DMS153 (cell line): ENCODE results near the gene CALML4.
"Not testable (repeated sequence)": the region's sequence is repeated elsewhere in the genome, so short reads cannot be mapped to it uniquely, and the experiment has no call there.

Source experiments
- DNase-seq: peaks from one replicate; lab custom pipeline; 2025; lab: John Stamatoyannopoulos, UW

The CALML4 gene

GRCh38 chr15:68204776-68205557, at the start of gene CALML4:
TSS of gene CALML4 (minus strand) at chr15:68205332. CDS start at chr15:68205247, 85 bp downstream.
- DNase-seq = peak; percentile 42

GRCh38 chr15:68252925-68253534, 47.9 kb upstream of the CALML4 start:
- DNase-seq = peak; percentile 59

- DNase-seq = no peak
Measured at GRCh38 chr15:68249058-68249713, 44.1 kb upstream of the CALML4 start.

DNA sequence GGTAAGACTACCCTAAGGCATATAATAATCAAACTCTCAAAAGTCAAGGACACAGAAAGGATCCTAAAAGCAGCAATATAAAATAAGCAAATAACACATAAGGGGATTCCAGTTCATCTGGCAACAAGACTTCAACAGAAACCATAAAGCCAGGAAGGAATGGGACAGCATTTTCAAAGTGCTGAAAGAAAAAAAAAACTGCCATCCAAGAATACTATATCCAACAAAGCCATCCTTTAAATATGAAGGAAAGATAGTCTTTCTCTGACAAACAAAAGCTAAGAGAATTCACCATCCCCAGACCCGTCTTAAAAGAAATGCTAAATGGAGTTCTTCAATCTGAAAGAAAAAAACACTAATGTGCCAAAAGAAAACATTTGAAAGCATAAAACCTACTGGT, 39.1 kb upstream of the CALML4 start:
- DNase-seq = no peak

GRCh38 chr15:68241088-68241935, 36.2 kb upstream of the CALML4 start:
- no peak for DNase-seq

DNA sequence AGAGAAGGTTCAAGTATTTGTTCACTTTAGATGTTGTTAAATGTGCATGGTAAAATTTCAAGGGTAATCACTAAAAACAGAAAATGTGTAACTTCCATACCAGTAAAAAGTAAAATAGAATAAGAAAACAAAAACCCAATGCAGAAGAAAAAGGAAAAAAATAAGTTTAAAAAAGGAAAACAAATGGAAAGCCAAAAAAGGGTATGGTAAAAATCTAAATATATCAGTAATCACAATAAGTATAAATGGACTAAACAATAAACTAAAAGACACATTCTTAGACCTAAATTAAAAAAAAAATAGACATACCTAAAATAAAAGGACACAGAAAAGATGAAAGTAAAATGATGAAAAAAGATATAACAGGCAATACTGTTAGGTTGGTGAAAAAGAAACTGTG, 33.9 kb upstream of the CALML4 start:
- no peak for DNase-seq

DNA sequence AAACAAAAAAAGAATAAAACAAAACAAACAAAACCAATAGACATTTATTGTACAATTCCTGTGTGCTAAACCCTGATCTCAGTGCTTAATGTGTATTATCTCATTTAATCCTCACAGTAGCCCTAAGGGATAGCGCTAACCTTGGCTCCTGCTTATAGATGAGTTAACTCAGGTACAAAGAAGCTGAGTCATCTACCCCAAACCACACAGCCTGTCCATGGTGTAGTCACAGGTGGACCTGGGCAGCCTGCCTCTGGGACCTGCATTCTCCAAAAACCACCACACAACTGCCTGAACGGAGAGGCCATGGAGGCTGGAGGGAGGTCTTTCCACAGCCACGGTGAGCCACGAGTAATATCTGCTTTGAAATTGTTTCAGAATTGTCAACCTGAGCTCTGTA, 29.9 kb upstream of the CALML4 start:
- no peak for DNase-seq

- not testable (repeated sequence) for DNase-seq
Measured at GRCh38 chr15:68234520-68234919, 29.4 kb upstream of the CALML4 start.

- DNase-seq = no peak
Measured at GRCh38 chr15:68234060-68234459, 28.9 kb upstream of the CALML4 start.

DNA sequence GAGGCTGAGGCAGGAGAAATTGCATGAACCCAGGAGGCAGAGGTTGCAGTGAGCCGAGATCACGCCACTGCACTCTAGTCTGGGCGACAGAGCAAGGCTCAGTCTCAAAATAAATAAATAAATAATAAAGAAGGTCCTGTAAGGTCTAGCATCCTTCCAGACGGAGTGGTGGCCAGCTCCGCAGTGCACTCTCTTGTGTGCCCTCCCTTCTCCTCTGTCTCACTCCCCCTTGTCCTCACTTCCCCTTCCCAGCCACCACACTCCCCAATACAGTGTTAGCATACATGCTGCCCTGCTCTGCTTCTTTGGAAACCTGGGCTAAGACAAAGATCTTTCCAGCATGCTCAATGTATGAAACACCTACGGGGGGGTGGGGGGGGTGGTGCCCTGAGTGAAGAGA, 27.8 kb upstream of the CALML4 start:
- no peak for DNase-seq

- no peak for DNase-seq
Measured at GRCh38 chr15:68232449-68232848, 27.3 kb upstream of the CALML4 start.

DNA sequence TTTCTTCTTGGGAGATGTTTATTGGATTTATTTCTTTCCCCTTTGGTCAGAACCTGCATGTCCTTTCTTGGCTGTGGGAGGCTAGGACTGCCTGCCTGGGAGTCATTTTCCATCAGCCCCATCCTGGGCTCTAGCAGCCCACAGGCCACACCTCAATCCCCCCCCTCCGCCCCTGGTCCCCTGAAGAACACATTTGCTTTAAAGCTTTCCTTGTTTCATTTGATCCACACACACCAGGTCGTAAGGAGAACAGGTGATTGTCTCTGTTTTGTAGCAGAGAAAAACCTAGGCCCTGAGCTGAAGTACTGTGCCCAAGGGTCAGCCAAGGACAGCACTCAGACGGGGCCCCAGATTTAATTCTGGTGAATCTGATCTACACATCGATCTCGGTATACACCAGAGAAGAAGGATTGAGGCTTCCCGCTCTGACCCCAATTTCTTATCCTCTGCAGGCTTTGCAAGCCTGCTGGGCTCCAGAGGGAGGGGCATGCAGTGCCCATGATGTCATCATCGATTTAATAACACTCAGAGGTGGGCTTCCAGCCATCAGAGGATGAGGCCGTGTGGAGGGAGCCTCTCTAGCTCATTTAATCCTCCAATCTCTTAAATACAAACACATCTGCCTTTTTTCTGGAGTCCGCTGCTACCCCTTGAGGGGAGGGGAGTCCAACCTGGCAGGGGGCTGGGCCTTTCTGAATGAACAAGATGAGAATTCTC, 26.1 kb upstream of the CALML4 start:
- DNase-seq = no peak

DNA sequence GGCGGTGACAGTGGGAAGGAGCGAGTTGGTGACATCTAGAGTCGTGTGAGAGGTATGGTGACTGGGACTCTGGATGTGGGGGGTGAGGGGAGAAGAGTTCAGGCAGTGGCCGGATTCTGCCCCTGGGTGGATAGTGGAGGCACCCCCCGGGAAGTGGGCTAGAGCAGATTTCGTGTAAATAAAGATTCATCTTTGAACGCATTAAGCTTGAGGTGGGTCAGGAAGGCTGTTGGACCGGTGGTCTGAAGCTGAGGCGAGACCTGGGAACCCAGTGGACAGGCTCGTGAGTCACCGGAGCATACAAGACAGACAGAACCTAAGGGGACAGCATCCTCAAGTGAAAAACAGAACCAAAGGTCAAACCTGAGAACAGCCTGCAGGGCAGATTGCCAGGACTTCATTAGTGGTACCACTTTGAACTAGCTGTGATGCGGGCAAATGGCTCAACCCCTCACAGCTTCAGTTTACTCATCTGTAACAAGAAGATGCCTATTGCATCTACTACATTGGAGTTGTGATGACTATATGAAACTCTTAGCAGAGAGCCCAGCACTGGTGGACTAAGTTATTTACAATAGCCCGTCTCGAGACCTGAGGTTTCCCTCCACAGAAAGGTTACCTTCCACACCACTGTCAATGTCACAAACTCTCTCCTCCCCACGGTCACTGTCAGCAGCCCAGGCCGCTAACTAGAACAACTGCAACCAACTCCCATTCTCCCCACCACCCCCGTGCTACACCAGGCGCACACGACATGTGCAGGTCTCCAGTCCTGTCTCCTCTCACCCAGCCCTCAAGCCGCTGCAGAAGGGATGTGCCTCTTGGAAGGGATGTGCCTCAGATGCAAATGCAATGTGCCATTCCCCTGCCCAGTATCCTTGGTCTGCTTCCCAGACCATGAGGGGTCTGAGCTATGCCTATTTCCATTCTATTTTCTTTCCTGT, 25.3 kb upstream of the CALML4 start:
- DNase-seq = no peak

- DNase-seq = no peak
Measured at GRCh38 chr15:68229386-68230156, 24.4 kb upstream of the CALML4 start, which contains the start of gene CLN6. TSS of gene CLN6 (minus strand) at chr15:68229728. CDS start at chr15:68229584, 144 bp downstream.

DNA sequence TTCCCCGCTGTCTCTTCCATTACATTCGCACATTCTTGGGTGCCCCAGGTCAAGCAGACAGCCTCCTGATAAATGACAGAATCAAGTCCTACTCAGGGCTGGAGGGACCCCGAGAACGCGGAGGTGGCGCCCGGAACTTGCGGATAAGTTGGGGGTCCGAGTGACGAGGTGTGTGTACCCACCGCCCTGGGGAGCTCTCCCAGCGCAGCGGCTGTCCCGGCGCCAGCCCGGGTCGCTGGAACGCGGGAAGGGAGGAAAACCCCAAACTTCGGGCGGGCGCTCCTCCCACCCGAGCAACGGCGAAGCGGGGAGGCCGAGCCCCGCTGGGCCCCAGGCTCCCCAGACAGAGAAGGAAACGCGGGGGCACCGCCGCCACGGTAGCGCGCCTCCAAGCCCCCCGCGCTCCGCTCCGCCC, 23.8 kb upstream of the CALML4 start:
- no peak for DNase-seq

DNA sequence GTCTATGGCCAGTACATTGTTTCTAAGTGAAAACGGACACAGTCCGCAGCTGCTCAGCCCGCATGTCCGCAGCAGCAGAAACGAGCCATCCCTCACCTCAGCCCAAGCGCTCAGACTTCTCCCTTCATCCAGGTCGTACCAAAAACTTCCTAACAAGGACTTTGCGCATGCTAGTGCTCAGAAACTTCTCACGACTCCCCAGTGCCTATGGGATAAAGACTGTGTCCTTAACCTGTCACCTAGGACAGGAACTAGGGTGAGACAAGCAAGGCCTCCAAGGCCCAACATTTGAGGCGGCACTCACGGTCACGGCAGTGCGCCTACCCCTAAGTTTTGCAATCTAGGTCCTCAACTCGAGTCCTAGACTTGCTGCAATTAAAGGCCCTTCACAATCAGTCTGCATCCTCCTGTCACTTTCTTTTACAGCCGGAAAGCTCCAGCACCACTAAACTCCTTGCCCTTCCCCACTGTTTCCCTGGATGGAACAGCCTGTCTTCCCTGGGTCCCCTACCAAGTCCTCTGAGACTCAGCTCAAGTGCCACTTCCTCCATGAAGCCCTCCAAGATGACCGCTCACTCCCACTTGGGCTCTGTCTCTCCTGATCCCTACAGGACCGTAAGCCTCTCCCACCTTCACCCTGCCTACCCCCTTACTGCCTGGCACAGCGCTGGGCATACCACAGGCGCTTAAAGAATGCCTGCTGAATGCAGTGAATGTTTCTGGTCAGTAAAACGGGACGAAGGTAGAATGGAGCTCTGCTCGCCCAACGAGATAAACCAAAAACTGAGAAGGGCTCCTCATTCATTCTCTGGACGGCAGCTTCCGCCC, 23.2 kb upstream of the CALML4 start:
- DNase-seq = no peak

GRCh38 chr15:68227643-68228142, 22.6 kb upstream of the CALML4 start:
- DNase-seq = no peak

DNA sequence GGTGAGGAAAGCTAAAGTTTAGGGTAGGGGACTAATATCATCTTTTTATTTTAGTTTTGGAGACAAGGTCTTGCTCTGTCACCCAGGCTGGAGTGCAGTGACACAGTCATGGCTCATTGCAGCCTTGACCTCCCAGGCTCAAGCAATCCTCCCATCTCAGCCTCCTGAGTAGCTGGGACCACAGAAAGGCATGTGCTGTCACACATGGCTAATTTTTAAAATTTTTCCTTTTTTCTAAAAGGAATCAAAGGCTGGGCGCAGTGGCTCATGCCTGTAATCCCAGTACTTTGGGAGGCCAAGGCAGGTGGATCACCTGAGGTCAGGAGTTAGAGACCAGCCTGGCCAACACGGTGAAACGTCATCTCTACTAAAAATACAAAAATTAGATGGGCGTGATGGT, 20.3 kb upstream of the CALML4 start:
- DNase-seq = not testable (repeated sequence)
